GM18858 (cell line): ENCODE data around the gene PPP2R2B.

ENCODE experiments used
- ATAC-seq: cut with Tn5 transposase; IDR thresholded peaks from one replicate; pipeline ENCODE4 v1.9.1; 2021; ENCODE audit not compliant: unreplicated experiment

PPP2R2B gene

DNA sequence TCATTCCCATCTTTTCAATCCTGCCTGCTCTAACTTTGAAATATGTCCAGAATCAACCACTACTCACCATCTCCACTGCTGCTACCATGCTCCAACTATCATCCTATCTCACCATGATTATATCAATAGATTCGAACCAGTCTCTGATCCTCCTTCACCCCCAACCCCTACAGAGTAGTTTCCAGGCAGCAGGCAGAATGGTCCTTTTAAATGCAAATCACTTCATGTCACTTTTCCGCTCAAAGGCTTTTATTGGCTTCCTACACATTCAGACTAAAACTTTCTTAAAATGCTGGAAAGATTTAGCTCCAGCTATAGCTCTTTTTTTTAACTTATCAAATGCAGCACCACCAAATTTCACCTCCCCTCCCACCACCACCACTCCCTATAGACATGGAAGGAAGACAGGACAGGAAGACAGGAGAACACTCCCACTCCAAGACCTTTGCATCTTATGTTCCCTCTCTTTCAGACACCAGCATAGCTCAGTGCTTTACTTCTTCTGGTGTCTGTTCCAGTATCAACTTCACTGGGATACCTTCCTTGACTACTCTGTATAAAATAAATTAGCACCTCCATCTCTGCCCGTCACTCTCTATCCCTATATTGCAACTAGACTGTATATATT, 9.9 kb upstream of the PPP2R2B start:
- ATAC-seq = no peak

DNA sequence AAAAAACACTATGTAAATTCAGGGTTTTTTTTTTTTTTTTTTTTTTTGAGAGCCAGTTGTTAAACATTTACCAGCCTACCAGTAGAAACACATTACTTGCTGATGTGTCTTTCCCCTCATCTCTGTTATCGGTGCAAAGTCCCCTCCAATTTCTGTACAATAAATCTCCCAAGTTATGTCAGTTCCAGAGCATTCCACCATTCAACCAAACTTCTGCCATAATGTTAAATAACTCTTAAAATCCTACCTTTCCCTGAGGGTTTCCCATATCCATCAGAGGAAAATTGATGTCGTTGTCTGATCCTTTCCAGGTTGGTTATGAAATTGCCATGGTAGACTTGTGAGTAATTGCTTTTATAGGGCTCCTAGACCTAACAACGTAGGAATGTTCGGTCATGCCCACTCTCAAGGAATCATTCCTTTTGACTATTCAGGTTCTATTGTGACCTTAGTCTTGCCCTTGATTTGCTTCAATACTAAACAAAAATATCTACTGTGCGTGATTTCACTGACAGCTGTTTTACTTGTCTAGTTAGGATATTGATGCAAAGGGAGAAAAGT, 5.6 kb upstream of the PPP2R2B start:
- ATAC-seq = no peak

DNA sequence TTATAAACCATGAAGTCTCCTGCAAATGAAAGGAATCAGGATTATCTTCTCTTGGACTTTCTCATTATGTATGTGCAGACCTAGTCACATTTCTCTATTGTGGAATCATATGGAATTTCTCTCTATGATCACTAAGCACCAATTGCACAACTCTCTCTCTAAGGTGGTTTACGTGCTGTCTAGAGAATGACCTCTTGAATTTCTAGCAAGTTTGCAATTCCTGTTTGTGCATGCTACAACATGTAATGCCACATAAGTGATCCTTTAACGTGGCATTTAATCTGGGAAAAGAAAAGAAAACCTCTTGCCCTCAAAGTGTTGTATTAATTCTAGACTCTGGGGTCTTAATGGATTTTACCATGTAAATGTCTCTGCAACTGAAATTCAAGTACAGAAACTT, 5.0 kb upstream of the PPP2R2B start:
- no peak for ATAC-seq

DNA sequence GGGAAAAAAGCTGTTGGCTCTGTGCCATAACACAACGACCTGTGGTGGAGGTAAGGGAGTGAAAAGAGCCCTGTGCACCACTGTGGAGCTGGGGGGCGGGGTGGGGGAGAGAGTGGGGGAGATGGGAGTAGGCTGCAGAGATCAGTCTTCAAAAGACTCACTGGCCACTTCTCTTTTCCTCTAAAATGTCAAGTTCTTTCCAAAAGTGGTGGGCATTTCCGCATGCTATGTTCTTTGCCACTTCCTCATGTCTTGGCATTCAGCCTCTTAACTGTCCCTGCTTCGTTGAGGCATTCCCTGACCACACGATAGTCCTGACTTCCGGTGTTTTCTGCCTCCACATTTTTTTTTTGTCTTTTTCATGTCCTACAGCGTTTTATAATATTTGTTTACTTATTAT, 2.4 kb upstream of the PPP2R2B start:
- no peak for ATAC-seq

DNA sequence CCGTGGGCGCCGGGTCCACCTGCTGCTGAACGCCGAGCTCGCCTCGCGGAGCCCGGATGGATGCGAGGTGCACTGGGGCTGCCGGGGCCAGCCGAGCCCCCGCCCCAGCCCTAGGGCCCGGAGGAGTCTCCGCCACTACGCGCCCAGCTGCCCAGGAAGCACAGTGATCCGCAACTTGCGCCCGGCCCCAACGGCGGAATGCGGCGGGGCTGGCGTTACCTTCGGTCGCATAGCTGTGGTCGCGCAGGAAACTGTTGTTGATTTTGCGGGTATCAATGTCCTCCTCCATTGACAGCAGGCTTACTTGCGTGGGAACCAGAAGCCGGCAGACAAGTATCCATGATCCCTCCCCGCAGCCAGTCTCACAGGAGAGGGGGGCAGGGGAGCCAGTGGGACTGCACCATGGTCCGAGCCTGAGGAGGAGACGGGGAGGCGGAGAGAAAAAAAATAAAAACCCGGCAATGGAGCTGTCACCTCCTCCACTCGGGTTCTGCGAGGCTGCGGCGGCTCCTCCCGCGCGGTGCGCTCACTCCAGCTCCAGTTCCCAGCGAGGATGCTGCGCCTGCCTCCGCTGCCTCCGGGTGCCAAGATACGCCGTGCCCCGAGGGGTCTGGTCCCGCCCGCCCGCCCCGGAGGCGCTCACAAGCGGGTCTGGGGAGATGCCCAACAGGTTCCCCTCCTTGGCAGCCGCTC, 628 bp downstream of the PPP2R2B start:
- ATAC-seq = no peak

DNA sequence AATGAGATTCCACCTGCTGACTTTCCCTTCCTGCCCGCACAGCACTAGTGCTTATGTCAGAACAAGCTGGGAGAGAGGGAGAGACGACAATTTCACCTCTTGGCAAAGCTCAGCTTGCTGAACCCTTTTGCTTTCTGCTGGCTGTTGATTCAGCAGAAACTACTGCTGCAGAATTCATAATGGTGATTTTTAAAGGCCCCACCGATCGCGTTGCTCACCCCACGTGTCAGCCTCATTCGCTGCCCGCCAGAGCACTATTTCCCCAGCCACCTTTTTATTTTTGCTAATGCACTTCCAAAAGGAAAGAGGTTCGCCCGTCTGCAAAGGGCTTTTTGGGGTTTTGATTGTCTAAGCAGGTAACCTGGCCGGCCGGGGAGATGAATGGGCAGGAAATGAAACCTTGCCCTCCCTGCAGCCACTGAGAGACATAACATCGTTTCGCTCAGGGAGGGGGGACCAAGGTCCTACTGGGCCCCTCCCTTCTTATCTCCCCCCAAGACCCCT, 1.3 kb downstream of the PPP2R2B start:
- ATAC-seq = no peak

DNA sequence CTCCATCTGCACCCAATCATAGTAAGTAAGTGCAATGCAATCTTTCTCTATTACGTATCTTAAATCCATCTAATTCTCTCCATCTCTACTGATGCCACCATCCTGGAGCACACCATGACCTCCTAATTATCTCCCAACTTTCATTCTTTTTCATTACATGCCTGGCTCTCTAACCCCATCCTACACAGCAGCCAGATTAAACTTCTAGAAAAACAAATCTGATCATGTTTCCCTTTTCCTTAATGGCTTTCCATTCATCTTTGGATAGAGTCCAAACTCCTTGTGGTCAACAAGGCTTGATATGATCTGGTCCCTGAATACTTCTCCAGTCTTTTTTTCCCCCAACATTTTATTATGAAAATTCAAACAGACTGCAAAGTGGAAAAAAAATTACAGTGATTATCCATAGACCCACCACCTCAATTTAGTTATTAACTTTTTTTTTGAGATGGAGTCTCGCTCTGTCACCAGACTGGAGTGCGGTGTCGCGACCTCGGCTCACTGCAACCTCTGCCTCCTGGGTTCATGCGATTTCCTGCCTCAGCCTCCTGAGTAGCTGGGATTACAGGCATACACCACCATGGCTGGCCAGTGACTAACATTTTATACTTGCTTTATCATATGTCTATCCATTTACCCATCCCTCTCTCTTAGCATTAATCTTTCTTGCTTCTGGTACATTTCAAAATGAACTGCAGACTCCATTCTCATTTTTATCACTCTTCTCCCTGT, 5.2 kb downstream of the PPP2R2B start:
- ATAC-seq = no peak

DNA sequence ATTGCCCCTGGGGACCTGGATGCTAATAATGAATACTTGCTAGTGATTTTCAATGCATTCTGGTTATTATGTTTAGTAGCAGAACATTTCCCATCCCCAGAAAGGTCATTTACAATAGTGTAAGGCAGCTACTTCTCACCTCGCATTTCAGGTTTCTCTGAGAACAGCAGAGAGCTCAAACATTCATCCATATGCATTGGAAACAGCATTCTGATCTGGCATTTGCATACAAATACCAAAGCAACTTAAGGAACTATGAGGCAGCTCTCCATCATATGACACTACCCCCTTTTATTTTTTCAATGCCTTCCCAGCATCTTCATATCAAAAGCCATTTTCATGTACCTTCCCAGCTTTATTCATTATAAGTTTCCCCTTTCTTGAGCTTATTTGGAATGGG, 6.4 kb downstream of the PPP2R2B start:
- ATAC-seq = no peak

DNA sequence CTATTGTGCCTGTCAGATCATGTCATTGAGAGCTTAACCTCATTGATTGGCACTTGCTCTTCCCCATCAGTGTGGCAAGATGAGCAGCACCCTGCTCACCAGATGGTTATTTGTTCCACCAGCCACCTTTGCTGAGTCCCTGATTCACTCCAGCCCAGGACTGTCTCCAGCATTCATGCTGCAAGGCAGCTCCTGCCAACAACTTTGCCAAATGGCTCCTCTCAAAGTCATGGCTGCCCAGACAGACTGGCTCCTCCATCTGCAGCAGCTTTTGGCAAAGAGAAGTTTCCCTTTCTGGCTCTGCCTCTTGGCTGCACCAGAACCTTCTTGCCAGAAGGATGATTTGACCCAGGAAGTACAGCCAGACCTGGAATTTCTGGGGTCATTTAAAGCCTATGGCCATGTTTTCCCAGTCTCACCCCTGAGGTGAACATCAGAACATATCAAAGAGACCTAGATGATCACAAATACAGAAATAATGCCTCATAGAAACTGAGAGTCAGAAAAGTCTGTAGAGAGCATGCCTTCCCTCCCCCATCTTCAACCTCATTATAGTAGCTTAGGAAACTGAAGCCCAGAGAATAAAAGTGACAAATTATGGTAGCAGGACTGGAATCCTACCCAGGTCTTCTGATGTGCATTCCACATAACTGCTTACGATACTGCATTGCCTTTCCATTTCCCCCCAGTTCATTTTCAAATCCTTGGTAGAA, 10.4 kb downstream of the PPP2R2B start:
- ATAC-seq = no peak

DNA sequence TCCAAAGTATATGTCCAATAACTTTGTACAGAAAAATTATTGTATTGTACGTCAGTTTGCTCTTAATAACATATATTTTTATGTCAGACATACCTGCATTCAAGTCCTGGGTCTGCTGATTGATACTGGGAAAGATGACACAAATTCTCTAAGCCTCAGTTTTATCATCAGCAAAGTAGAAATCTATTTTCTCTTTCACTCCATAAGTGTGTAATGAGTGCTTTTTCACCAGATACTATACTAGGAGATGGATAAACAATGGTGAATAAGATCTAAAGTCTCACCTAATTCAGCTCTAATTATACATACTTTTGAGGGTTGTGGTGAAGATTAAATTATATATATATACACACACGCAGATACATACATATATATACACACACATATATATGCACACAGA, 12.3 kb downstream of the PPP2R2B start:
- no peak for ATAC-seq

DNA sequence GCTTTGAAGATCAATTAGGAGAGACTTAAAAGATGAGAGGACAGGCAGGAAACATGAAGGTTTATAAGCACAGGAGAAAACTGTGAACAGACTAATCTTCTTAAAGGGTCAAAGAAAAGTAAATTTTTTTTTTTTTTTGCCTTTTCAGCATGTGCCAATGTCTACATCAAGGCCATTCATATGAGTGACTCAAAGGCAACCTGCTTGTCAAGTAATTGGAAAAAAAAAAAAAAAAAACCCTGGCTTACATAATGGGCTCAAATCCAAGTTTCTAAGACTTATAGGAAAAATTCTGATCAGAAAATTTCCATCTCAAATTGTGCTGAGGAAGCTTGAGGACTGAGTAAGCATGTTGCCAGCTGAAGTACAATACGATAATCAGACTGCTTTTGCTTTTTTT, 15.9 kb downstream of the PPP2R2B start:
- ATAC-seq = no peak

DNA sequence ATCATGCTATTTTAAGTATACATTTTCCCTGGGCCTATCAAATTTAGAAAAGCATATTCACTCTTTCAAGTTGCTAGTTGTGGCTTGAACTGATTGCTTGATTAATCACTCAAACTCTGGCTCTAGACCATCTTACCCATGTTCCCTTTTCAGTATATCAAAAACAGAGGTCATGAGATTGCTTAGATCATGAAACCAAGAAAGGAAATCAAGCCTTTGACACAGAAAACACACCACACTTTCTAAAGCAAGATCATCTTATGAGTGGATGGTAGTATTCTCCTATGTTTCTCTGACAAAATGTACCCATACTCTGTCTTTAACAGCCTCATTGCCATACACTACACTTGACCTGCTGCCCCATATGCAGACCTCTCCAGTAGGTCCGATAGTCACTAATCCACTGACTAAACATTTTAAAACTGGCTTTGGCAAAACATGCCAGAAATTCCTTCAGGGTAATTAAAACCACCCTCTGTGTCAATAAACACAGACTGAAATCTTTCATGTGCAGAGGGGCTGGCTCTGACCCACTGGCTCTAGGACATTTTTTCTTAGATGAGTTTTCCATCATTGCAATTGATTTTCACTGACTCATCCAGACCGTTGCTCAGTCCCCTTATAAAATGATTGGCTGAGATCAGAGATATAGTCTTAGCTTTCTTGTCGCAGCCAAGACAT, 18.2 kb downstream of the PPP2R2B start:
- ATAC-seq = no peak

DNA sequence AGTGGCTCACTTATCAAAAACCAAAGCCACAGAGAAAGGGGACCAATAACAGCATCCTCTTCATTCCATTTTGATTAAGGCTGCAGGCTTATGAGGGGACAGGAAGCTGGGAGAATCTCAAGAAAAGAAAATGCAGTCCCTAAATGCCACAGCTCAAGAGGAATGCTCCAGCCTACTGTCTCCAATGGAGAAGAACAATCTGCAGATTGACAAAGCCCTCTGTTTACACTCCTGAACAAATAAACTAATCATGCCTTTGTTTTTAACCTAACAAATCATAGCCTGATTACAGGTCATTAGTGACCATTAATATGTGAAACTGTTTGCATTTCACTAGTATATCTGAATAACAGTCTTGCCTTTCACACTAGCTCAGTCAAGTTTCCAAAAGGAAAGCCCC, 26.5 kb downstream of the PPP2R2B start:
- ATAC-seq = no peak

DNA sequence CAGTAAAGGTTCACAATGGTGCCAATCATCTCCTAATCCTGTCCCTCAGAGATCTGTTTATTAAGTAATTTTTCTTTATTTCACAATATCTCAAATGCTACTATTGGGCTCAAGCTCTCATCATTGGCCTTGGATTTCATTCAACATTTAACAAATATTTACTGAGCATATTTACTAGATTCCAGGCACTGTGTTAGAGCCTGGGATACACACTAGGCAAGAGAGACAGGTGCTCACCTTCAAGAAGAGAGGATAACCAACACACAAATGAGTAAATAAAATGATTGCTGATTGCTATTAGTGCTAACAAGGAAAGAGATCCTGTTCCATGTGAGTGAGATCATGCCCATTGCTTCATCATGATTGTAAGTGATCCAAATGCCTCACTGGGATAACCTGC, 27.4 kb downstream of the PPP2R2B start:
- ATAC-seq = no peak

DNA sequence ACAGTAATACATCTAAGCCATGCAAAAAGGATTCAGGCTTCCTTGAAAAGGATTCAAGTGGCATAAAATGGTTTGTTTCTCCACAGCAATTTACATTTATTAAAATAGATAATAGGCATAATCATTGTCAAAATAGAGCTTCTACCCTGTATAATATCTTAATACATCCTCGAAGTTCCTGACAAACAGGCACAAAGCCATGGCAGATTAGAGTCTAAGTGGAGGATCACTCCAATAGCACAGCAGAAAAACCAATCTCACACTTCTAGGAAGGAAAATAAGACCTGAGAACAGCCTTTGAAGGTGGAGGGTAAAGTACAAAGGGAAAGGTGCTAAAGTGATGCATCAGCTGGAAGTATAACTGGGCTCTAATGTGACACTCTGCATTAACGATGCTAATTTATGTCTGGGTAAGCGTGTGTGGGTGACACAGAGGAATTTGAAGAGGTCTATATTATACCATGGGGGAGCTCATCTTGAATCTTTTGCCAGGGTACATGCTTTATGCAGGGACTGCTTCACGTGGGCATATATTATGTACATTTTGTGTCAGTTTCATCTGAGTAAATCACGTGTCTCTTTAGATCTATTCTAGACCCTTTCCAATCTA, 28.8 kb downstream of the PPP2R2B start:
- ATAC-seq = no peak

DNA sequence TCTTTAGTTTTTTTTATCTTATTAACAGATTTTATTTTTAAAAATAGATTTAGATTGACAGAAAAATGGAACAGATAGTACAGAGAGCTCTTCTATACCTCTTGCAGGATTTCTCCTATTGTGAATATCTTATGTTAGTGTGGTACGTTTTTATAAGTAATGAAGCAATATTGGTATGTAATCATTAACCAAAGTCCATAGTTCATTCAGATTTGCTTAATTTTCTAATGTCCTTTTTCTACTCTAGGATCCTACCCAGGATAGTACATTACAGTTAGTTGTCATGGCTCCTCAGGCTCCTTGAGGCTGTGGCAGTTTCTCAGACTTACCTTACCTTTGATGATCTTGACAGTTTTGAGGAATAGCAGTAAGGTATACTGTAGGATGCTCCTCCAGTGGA, 30.4 kb downstream of the PPP2R2B start:
- ATAC-seq = no peak

DNA sequence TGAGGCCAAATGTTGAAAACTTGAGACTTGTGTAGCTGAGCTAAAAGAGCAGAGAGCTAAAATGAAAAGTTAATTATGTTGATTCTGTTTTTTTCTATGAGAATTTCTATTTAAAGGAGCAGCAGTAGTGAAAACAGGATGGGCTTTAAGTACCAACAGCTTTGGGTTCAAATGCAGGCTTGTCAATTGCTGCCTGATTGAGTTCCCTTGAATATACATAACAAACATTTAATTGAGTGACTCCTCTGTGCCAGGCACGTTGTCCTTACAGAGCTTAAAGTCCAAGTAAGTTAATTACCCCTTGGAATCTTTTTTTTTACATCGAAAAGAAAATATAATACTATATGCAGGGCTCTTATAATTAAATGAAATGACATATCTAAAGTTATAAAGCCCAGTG, 38.5 kb downstream of the PPP2R2B start:
- no peak for ATAC-seq

DNA sequence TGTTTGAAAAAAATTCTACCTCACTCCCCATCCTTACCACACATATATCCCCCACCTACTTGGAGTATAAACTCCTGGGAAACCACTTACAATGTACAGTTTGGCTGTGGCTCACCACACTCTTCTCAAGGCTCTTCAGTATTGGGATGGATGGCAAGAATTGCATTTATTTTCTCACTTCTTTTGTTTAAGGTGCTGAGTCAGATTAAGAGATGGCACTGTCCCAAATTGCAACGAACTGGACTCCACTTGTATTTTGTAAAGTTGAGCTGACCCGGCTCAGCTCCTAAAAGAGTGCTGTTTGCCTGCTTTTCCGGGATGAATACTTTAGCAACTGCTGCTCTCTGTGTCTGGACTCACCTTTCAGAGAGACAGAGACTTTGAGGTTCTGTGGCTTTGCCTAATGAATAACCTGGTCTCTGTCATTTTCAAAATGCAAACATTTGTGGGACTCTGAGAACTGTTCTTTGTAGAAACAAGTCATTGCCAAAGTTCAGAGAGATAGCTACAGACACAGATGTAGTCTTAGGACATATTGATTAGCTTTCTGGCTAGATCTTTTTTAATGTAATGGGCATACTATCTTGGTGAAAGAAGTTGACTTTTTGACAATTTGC, 42.2 kb downstream of the PPP2R2B start:
- no peak for ATAC-seq

DNA sequence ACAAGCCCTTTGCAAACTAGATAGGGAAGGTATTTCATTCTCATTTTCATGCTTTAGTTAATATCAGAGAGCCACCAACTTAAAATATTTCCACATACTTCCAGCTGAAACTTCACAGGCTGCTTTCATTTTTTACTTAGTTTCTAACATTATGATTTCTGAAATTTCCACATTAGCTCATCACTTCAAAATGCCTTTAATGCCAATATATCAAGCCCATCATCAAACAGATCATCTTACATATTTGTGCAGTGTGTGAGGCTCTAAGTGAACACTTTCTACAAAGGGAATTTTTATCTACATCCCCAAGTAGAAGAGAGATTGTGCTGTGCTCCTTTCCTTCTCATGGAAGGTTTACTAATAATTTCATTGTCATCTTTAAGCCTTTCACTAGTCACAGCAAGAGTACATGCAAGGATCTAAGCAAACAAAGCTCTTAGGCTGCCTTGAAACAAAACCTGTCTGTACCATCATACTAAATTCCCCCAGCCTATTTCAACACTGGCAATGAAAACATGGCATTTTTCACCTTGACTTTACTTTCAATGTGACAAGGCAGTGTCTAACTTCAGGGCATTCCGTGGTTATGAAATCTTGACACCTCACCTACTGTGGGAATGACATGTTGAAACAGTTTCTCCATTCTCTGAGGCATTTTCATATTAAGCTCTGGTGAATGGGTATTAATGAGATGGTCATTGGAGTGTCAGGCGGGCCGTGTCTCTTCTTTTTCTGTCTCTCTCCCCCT, 45.4 kb downstream of the PPP2R2B start:
- no peak for ATAC-seq
